ENCODE data around the gene EHD4. TPM values are rescaled to one million over a fixed set of nuclear protein-coding genes. Genes with fewer than 3 reads are reported as not detected.

The EHD4 gene
- total RNA-seq, 1 donor from 2014 or later = 190 TPM

DNA sequence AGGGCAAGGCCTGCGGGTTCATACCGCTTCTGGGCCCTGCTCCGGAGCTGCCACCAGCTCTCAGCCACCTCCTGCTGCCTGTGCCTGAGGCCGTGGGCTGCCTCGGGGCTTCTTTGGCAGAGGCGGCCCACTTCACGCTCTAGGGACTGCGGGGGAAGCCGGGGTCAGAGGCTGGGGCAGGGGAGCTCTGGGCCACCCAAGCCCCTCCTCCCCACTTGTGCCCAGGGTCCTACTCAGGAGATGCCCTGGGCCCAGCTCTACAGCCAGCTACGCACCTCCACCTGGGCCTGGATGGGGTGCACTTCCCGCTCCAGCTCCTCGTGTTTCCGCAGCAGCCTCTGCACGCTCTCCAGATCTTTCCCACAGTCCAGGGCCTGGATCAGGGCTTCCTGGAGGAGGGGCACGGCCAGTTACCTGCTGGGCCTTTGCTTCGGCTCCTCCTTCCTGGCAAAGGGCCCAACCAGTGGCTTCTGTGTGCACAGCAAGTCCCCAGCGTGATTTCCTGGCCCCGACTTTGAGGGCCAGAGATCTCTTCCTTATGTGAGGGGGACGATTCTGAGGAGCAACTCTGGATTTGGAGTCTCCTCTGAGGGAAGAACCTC, 109.7 kb downstream of the EHD4 start:
- no peak for DNase-seq (ENCODE audit: low read depth, low spot score)

GRCh38 chr15:41861736-41862356, 110.5 kb downstream of the EHD4 start:
- DNase-seq (ENCODE audit: low read depth, low spot score) = no peak

GRCh38 chr15:41860049-41860828, 112.1 kb downstream of the EHD4 start:
- no peak for DNase-seq (ENCODE audit: low read depth, low spot score)

DNA sequence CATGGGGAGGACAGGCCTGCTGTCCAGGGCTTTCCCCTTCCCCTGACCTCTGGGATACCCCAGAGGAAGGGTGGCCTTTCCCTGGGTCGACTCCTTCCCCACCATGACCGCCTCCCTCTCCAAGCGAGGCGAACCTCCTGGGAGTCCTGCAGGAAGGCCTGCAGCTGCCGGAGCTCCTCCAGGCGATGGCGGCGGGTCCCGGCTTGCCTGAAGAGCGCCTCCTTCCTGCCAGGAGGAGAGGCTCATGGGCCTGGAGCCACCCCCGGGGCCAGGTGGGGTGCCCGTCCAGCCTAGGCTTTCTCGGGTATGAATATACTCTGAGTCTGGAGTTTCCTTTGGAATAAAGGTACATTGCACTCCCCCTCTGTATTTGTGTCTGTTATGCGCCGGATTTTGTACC, 113.6 kb downstream of the EHD4 start:
- no peak for DNase-seq (ENCODE audit: low read depth, low spot score)

GRCh38 chr15:41857316-41857715, 115.0 kb downstream of the EHD4 start:
- DNase-seq (ENCODE audit: low read depth, low spot score) = no peak

DNA sequence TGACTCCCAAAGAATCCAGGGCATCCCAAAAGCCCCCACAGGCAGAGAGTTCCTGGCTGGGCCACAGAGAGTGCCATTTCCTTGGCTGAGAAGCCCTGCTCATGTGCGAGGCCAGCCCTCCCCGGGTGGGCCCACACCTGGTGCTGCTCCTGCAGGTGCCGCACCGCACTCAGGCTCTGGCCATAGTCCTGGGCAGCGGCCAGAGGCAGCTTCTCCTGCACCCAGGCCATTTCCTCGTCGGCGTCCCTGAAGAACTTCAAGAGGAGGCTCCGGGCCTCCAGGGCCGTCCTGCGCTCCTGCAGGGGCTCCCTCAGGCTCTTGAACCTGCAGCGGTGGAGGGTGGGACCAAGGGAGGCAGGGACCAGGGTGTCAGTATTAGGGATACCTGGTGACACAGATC, 115.6 kb downstream of the EHD4 start:
- no peak for DNase-seq (ENCODE audit: low read depth, low spot score)

DNA sequence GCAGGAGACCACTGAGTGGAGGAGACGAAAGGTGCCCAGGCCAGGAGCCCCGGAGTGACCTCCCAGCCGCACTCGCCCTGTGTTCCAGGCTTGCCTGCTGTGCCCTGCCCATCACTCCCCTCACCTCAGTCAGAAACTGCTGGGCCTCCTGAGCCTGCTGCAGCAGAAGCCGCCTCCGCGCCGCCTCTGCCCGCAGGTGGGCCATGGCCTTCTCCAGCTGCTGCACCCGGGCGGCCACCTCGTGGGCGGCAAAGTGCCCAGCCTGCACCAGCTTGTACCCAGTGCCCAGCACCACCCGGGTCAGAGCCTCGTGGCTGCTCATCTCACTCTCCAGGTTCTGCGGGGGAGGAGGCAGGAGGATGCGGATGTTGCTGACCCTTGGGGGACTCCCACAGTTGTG, 116.1 kb downstream of the EHD4 start:
- no peak for DNase-seq (ENCODE audit: low read depth, low spot score)

DNA sequence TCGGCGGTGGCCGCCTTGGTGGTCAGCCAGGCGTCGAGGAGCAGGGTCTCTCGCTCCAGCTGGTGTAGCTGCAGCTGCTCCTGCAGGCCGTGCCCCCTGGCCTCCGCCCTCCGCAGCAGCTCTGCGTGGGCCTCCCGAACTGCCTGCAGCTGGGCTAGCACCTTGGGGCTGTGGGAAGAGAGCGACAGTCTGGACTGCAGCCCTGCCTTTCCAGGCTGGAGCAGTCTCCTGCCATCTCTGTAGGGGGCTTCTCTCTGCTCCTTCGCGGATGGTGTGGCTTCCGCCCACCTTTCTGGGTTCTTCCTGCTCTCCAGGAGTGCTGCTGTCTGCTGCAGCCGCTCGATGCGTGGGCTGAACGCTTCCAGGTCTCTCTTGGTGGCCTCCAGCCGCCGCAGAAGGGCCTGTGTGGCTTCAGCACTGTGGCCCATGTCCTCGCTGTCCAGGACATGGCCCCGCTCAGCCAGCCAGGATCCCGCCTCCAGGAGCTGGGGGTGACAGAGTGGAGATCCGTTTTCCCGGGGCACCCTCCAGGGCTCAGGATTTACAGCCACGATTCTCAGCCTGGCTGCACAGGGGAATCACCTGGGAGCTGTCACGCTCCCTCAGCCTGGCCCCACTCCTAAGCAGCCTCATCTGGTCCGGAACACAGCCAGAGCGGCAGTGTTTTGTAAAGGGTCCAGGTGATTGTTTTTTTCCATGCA, 116.9 kb downstream of the EHD4 start:
- DNase-seq (ENCODE audit: low read depth, low spot score) = no peak

GRCh38 chr15:41854443-41854842, 117.9 kb downstream of the EHD4 start:
- DNase-seq (ENCODE audit: low read depth, low spot score) = no peak

GRCh38 chr15:41853831-41854230, 118.5 kb downstream of the EHD4 start:
- no peak for DNase-seq (ENCODE audit: low read depth, low spot score)

- DNase-seq (ENCODE audit: low read depth, low spot score) = no peak
Observed at GRCh38 chr15:41852736-41853590, 119.4 kb downstream of the EHD4 start.

- no peak for DNase-seq (ENCODE audit: low read depth, low spot score)
Observed at GRCh38 chr15:41851755-41852370, 120.5 kb downstream of the EHD4 start.

- no peak for DNase-seq (ENCODE audit: low read depth, low spot score)
Observed at GRCh38 chr15:41851167-41851523, 121.2 kb downstream of the EHD4 start.

- no peak for DNase-seq (ENCODE audit: low read depth, low spot score)
Observed at GRCh38 chr15:41850482-41851166, 121.7 kb downstream of the EHD4 start.

- no peak for DNase-seq (ENCODE audit: low read depth, low spot score)
Observed at GRCh38 chr15:41849861-41850260, 122.5 kb downstream of the EHD4 start.

- no peak for DNase-seq (ENCODE audit: low read depth, low spot score)
Observed at GRCh38 chr15:41849204-41849603, 123.2 kb downstream of the EHD4 start.

DNA sequence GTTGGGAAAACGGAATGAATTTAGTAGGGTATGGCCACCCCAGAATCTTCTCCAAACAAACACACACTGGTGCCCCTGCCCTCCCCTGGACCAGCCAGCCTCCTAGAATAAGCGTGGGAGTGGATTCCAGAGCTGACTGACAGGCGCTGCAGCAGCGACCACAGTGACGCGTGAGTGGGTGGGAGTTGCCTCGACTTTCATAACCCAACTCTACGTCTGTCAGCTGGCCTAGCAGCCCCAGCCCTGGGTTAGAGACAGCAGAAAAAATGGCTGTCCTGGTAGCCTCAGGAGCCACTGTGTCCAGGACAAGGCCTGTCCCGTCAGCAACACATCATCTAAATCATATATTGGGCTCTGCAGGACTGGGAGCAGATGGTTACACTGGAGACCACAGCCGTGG, 123.7 kb downstream of the EHD4 start:
- DNase-seq (ENCODE audit: low read depth, low spot score) = no peak

DNA sequence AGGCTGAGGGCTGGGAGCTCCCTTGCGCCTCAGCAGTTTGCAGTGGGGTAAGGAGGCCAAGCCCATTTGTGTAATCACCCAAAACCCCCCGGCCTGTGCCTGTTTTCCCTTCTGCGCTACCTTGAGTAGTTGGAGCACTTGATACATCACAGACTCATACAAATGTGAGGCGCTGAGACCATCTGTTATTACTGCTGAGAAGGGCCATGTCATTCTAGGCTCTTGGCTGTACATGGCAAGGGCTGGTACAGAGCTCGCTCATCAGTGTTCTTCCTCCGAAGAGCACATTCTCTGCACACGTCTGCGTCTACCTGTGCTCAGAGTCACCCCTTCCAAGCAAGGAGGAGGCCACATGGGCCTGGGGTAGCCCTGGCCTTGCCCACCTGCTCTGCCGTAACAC, 124.4 kb downstream of the EHD4 start:
- no peak for DNase-seq (ENCODE audit: low read depth, low spot score)

DNA sequence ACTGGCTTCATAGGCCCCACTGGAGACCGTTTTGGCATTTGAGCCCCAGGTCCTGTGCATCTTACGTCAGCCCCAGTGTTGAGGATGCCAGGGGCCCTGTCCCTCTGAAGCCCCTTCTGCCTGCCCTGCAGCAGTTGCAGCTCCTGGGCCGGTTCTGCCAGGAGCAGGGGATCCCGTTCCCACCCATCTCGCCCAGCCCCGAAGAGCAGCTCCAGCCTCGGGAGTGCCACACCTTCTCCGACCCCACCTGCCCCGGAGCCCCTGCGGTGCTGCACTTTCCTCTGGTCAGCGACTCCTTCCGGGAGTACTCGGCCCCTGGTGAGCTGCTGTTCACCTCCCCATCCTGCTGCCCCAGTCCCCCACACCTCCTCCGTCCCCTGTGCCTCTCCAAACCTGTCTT, 125.2 kb downstream of the EHD4 start:
- DNase-seq (ENCODE audit: low read depth, low spot score) = no peak
